Measurements from ENCODE around the gene RIT2.

RIT2 gene

DNA sequence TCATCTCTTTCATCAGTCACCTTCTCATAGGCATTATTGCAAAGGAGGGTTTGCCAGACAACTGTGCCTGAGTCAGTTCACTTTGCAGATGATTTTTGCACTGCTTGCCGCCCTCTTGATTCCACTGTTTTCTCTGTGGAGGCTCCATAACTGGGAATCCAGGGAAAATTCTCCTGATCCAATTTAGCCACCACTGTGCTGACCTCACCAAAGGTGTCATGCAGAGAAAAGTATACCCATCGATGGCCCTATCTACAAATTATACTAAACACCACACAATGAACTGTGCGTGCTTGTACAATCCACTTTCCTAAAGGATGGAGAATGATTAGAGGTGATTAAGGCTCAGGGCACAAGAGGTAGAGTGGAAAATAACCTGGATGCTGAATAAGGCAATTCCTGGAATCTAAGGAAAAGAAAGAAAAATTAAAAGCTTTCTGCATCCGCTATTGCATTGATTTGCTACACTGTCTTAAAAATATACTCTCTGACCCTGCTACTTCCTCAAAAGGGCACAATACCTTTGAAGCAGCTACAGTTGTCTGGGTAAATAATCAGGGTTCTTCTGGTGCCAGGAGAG is 409.4 kb downstream of the RIT2 start:
- TF ChIP-seq, protein P1, sequence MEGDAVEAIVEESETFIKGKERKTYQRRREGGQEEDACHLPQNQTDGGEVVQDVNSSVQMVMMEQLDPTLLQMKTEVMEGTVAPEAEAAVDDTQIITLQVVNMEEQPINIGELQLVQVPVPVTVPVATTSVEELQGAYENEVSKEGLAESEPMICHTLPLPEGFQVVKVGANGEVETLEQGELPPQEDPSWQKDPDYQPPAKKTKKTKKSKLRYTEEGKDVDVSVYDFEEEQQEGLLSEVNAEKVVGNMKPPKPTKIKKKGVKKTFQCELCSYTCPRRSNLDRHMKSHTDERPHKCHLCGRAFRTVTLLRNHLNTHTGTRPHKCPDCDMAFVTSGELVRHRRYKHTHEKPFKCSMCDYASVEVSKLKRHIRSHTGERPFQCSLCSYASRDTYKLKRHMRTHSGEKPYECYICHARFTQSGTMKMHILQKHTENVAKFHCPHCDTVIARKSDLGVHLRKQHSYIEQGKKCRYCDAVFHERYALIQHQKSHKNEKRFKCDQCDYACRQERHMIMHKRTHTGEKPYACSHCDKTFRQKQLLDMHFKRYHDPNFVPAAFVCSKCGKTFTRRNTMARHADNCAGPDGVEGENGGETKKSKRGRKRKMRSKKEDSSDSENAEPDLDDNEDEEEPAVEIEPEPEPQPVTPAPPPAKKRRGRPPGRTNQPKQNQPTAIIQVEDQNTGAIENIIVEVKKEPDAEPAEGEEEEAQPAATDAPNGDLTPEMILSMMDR (IDR thresholded peaks at IDR 0.05; ENCODE audit: insufficient read depth, missing control alignments) = no peak
- DNase-seq (ENCODE audit: insufficient read length, low spot score) (no peak), FAIRE-seq (no peak)

All from D721Med (cell line).